Heart right ventricle (tissue), 16 donors: Measurements from ENCODE around the gene BRS3. TPM values are rescaled to one million over a fixed set of nuclear protein-coding genes. Genes with fewer than 3 reads are reported as not detected.
"Not testable (repeated sequence)": the region's sequence is repeated elsewhere in the genome, so short reads cannot be mapped to it uniquely, and the experiment has no call there.

ENCODE experiments used
- ATAC-seq, 8 donors: fragments of 200-7000 bp; cut with Tn5 transposase; one replicate each; pipeline ENCODE4 v1.9.1; 2020; ENCODE audit warnings: mild to moderate bottlenecking in 8 of 8, moderate library complexity in 8 of 8, moderate number of reproducible peaks in 1 of 8
- DNase-seq, 2 donors: peaks; one replicate each; pipeline ENCODE4 v3.0.0-alpha.2; 2020
- H3K27ac ChIP-seq, 10 donors: fragments of 200-600 bp; sonication (generic) in 2 of 10; one replicate each; pipeline versions ENCODE4 v1.5.0 to v1.8.0; 2020 to 2022; ENCODE audit warnings: mild to moderate bottlenecking in 3 of 10
- H3K27me3 ChIP-seq, 7 donors: fragments of 200-600 bp; one replicate each; pipeline ENCODE4 v1.8.0; 2021 to 2022; ENCODE audit warnings: mild to moderate bottlenecking in 2 of 7
- H3K36me3 ChIP-seq, 9 donors: fragments of 200-600 bp; sonication (generic) in 1 of 9; one replicate each; pipeline versions ENCODE4 v1.5.0 to v1.8.0; 2020 to 2022; ENCODE audit warnings: mild to moderate bottlenecking in 2 of 9
- H3K4me1 ChIP-seq, 9 donors: fragments of 200-600 bp; sonication (generic) in 1 of 9; one replicate each; pipeline versions ENCODE4 v1.5.0 to v1.8.0; 2020 to 2022; ENCODE audit warnings: mild to moderate bottlenecking in 4 of 9
- H3K4me3 ChIP-seq, 10 donors: fragments of 200-600 bp; sonication (generic) in 2 of 10; one replicate each; pipeline versions ENCODE4 v1.5.0 to v1.8.0; 2020 to 2022; ENCODE audit warnings: mild to moderate bottlenecking in 7 of 10, moderate library complexity in 2 of 10
- H3K9me3 ChIP-seq, 11 donors: fragments of 200-600 bp in 10 of 11; sonication (generic) in 2 of 11; one replicate each; pipeline versions ENCODE4 v1.5.0 to v1.8.0; 2013 to 2022; ENCODE audit warnings: mild to moderate bottlenecking in 2 of 11, control low read depth in 1 of 11, moderate library complexity in 1 of 11
- CTCF ChIP-seq, 9 donors: fragments of 200-600 bp; sonication (generic) in 2 of 9; IDR thresholded peaks; one replicate each; pipeline versions ENCODE4 v1.5.0 to v1.8.0; 2021 to 2022; ENCODE audit warnings: antibody characterized with exemption in 9 of 9, mild to moderate bottlenecking in 5 of 9, moderate library complexity in 1 of 9
- WGBS, 2 donors: extraction: QIAGEN DNeasy Blood & Tissue Kit; methylation state at CpG; one replicate each; pipeline ENCODE4 v1.1.7; 2013; ENCODE audit warnings: inconsistent platforms in 1 of 2; 5-methylcytosine and 5-hydroxymethylcytosine counted together
- intact Hi-C, 10 donors: fragments of 100-400 bp; cut with DNase I; formaldehyde crosslinking; loops; one replicate each; pipeline versions ENCODE4 v1.11.1 to v1.14.2; 2022
- long read RNA-seq, 3 donors: library from polyadenylated mRNA; unstranded; transcript quantifications; one replicate each; pipeline ENCODE4 v2.0.0, GENCODE V29; 2020 to 2021
- polyA plus RNA-seq, 2 donors: library from polyadenylated mRNA; stranded (reverse); fragments of 200-250 nt; gene quantifications; one replicate each; pipeline ENCODE4 v1.2.3, GENCODE V29; 2013
- total RNA-seq, 10 donors: library from RNA; stranded (reverse); fragmentation: NEBNext Ultra II Directional in 3 of 10; extraction: Animal tissue kit (Norgen Biotek cat#: 25700) in 3 of 10; gene quantifications; one replicate each; pipeline versions ENCODE4 v1.2.1 to v1.2.4, GENCODE V29; 2021 to 2023
- donor health status: Arrhythmogenic right ventricular cardiomyopathy.
- donor health status: ischemic (EF 13 %, LVEDD 7.1; RV severe dilation, severe dysfunction).
- donor health status: healthy with polysubstance abuse.
- donor health status: DM: no; HTN: yes; CAD: no.
- donor health status: DM: no; HTN: no; CAD: no.
- donor health status: ischemic (EF 25% LVEDD 6.9; RV normal size, moderate dysfunction).
- donor health status: ischemic (EF 25% LVEDD 5.7; RV mildly dilated, moderate dysfunction).
- donor health status: healthy.
- donor health status: DM: yes; HTN: yes; CAD: no.
- donor health status: Ischemic cardiomyopathy.
- donor health status: ischemic (EF 35%, LVEDD 5.7; RV mildly dilated, moderate dysfunction).
- donor health status: nonischemic (EF 11% LVEDD 7.7; RV severe dilation, severe dysfunction).
- donor health status: DM: yes; HTN: yes; CAD: no.
- donor health status: PGD.
- donor health status: ischemic (EF 29% LVEDD 5.4; RV normal size, mild dysfunction).
- donor health status: nonischemic (EF 23%, LVEDD 6.1; RV moderate dilation, normal function).

BRS3 gene
- total RNA-seq (not detected), polyA plus RNA-seq (not detected)
- long read RNA-seq, donor 1 = 0 reads
- long read RNA-seq, donor 2, partial matches to known transcripts = 0 of 1 reads
- long read RNA-seq, donor 2, other reads (novel, unspliced or antisense) = 1 of 1 reads
- long read RNA-seq, donor 3 = 0 reads

DNA sequence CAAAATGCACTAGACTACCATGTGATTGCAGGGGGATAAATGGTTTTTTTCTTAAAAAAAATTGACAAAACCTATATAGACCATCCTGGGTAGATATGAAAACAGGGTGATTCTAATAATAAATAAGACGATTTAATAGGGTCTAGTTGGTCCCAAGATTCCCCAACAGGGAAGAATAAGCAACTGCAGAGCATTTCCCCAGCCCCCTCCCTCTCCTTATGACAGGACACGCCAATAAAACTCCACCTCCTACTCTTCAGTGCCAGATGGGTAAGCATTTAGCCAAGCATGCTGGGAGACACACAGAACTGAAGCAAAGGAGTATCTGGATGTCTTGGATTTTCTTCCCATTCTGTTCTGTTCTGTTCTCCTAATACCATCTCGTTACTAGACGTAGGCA lies at the start of gene BRS3:
BRS3 (plus strand) TSS at position 301 of the 400 bp plus-strand sequence. CDS start 168 bp downstream, outside the sequence.
- WGBS, 2 donors = 68 to 74% methylated on average over 4 of the region's 4 CpGs

GRCh38 chrX:136438192-136438591 lies 49.6 kb upstream of the BRS3 start:
- H3K27ac ChIP-seq = no peak overlapping the region
- no peaks in the 10 kb centered on the region for H3K4me1 ChIP-seq
- WGBS, 2 donors = 83 to 86% methylated on average over 3 of the region's 3 CpGs
- DNase-seq (no peak), ATAC-seq (no peak)
- no peaks in the 10 kb centered on the region for H3K36me3 ChIP-seq
- H3K27me3 ChIP-seq = peaks cover 0 to 5% (median 0%) of the 10 kb centered on the region in 7 donors
- H3K4me3 ChIP-seq = no peak overlapping the region
- H3K9me3 ChIP-seq = no peaks in the 10 kb centered on the region
- no peak for TF ChIP-seq CTCF (IDR thresholded peaks at IDR 0.05)
- intact Hi-C loops = no loop called here

More for the DNA sequence above, at the start of gene BRS3:
- ATAC-seq (no peak), DNase-seq (no peak)
- Histone ChIP-seq H3K4me3 (no peak within 1 kb of the TSS), H3K27me3 (peaks cover 0 to 89% (median 4%) of the 10 kb centered on the region in 7 donors), H3K27ac (no peak within 1 kb of the TSS), H3K9me3 (no peaks in the 10 kb centered on the region), H3K36me3 (no peaks in the 10 kb centered on the region), H3K4me1 (no peaks in the 10 kb centered on the region)
- intact Hi-C loops = no loop called here
- TF ChIP-seq CTCF (IDR thresholded peaks at IDR 0.05) = no peak

GRCh38 chrX:136445674-136446073 lies 42.1 kb upstream of the BRS3 start:
- H3K27ac ChIP-seq, H3K4me3 ChIP-seq, H3K9me3 ChIP-seq, H3K4me1 ChIP-seq, DNase-seq, H3K27me3 ChIP-seq, intact Hi-C loops, H3K36me3 ChIP-seq, ATAC-seq: not testable (repeated sequence)
- WGBS, 2 donors = 90 to 91% methylated on average over 14 to 15 of the region's 18 CpGs

- DNase-seq (no peak), ATAC-seq (no peak)
- TF ChIP-seq CTCF (IDR thresholded peaks at IDR 0.05) = no peak
- no peak overlapping the region for H3K27ac ChIP-seq
- H3K4me1 ChIP-seq = no peaks in the 10 kb centered on the region
- H3K27me3 ChIP-seq = no peaks in the 10 kb centered on the region
- intact Hi-C loops = no loop called here
- WGBS, 2 donors = 86 to 92% methylated on average over 5 to 6 of the region's 6 CpGs
- H3K36me3 ChIP-seq = no peaks in the 10 kb centered on the region
- H3K9me3 ChIP-seq = no peaks in the 10 kb centered on the region
- H3K4me3 ChIP-seq = no peak overlapping the region
Observed at GRCh38 chrX:136446208-136446607, 41.5 kb upstream of the BRS3 start.

DNA sequence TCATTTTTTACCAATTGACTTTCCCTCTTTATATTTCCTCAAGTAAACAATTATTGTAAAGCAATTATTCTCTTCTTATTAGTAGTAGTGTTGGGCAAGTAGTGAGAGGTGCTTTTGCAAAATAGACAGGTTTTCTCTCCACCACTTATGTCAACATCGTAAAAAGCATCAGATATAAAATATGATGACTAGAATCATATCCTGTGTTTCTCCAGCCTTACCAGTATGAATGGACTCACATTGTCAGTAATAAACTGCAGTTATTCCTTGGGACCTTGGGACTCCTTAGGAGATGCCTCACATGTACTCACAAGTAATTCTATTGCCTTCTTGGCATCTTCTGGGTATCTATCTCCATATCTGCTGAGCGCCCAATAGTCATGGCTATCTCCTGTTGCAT lies 40.4 kb upstream of the BRS3 start:
- DNase-seq = no peak
- H3K27me3 ChIP-seq = no peaks in the 10 kb centered on the region
- no peak overlapping the region for H3K4me3 ChIP-seq
- no peak overlapping the region for H3K27ac ChIP-seq
- no peak for TF ChIP-seq CTCF (IDR thresholded peaks at IDR 0.05)
- no peaks in the 10 kb centered on the region for H3K9me3 ChIP-seq
- ATAC-seq = no peak
- H3K4me1 ChIP-seq = no peaks in the 10 kb centered on the region
- 86 to 92% methylated on average over 2 of the region's 2 CpGs for whole genome bisulfite sequencing, 2 donors
- intact Hi-C loops = no loop called here
- H3K36me3 ChIP-seq = no peaks in the 10 kb centered on the region
